Progenitor cell of endocrine pancreas (in vitro differentiated cells): Measurements from ENCODE around the gene MTCH1. TPM values are rescaled to one million over a fixed set of nuclear protein-coding genes. Genes with fewer than 3 reads are reported as not detected.

Experiments
- DNase-seq: peaks from one replicate; pipeline ENCODE4 v3.0.0; 2021; ENCODE audit warnings: low spot score; ENCODE audit not compliant: unreplicated experiment
- H3K27ac Mint-ChIP-seq: 2 replicates; pipeline ENCODE4 v1.8.0; 2021; ENCODE audit warnings: mild to moderate bottlenecking, moderate library complexity, mixed read lengths
- H3K27me3 Mint-ChIP-seq: 2 replicates; pipeline ENCODE4 v1.8.0; 2021; ENCODE audit warnings: mixed read lengths
- H3K36me3 Mint-ChIP-seq: 2 replicates; pipeline ENCODE4 v1.8.0; 2022; ENCODE audit warnings: mixed read lengths; ENCODE audit not compliant: insufficient read depth
- H3K4me1 Mint-ChIP-seq: 2 replicates; pipeline ENCODE4 v1.8.0; 2021; ENCODE audit warnings: low read depth, mixed read lengths
- H3K4me3 Mint-ChIP-seq: 2 replicates; pipeline ENCODE4 v1.8.0; 2021; ENCODE audit warnings: low read depth, mild to moderate bottlenecking, moderate library complexity, mixed read lengths
- H3K9me3 Mint-ChIP-seq: 2 replicates; pipeline ENCODE4 v1.8.0; 2021; ENCODE audit warnings: low read depth, mixed read lengths
- CTCF ChIP-seq: fragments of 200-600 bp; sonication (generic); IDR thresholded peaks from one replicate; pipeline ENCODE4 v1.5.0; 2021; ENCODE audit warnings: antibody characterized with exemption, mild to moderate bottlenecking; ENCODE audit not compliant: unreplicated experiment
- total RNA-seq: library from RNA; stranded (reverse); gene quantifications from 2 replicates; pipeline ENCODE4 v1.2.1, GENCODE V29; 2021

Gene MTCH1
- total RNA-seq, 1 donor from 2014 or later: 145 TPM

DNA sequence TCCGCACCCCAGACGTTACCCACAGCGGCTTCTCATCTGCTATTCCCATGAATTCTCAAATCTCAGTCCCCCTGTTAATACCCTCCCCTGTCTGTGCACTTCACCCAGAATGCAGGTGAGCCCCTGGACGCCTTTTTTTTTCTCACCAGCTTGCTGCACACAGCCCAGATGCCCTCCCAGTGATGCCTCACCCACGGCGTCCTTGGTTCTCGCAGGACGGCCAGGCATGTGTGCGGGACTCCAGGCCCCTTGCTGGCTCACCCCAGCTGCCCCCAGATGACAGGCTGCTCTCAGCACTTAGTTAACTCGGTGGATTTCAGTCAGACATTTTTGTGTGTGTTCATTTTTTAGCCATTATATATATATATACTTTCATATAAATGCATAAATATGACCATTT, 56.8 kb downstream of the MTCH1 start:
- Mint-ChIP-seq H3K4me3 (no peak overlapping the region), H3K9me3 (no peaks in the 10 kb centered on the region), H3K27ac (no peak overlapping the region), H3K36me3 (peaks cover 1% of the 10 kb centered on the region), H3K27me3 (peaks cover 6% of the 10 kb centered on the region), H3K4me1 (peaks cover 4% of the 10 kb centered on the region)
- no peak for DNase-seq
- TF ChIP-seq CTCF: no peak

- no peak for TF ChIP-seq CTCF
- Mint-ChIP-seq H3K27me3 (peaks cover 6% of the 10 kb centered on the region), H3K4me3 (no peak overlapping the region), H3K4me1 (peaks cover 4% of the 10 kb centered on the region), H3K27ac (no peak overlapping the region), H3K9me3 (no peaks in the 10 kb centered on the region), H3K36me3 (peaks cover 1% of the 10 kb centered on the region)
- no peak for DNase-seq
Observed at GRCh38 chr6:36928547-36928918, 57.5 kb downstream of the MTCH1 start.

DNA sequence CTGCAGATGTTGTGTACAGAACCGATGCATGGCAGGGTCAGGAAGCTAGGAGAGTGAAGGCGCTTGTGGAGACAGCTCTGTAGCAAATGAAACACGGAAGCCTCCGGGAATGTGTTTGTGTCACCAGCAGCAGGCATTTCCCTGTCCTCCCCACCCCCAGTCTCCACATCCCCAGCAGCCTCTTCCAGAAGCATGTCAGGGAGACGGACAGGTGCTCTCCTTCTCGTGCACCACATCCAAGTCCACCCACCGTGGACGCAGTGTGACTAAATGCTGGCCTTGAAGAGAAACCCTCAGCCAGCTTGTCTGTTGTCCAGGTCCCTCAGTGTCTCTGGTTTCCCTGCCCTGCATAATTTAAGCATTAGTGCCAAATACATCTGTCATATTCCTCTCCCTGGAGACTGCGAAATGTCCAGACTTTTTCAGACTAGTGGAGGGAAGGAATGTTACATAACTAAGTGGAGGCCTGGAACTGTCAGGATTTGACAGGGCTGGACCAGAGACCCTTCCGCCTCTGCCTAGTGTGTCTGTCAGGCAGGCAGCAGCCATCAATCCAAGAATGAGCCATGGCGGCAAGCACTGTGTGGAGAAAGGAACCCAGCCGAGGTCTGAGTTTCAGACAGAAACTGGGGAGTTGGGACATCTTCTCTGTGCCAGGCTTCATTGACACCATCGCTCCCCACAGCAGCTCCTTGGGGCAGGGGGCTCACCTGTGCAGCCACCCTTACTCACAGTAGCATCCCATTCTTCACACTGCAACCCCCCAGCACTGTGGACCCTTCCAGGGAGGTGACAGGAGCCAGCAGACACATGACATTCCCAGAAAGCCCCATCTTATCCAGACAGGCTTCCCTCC, 58.1 kb downstream of the MTCH1 start:
- no peak overlapping the region for H3K4me3 Mint-ChIP-seq
- peaks cover 4% of the 10 kb centered on the region for H3K4me1 Mint-ChIP-seq
- TF ChIP-seq CTCF: no peak
- no peak for DNase-seq
- peaks cover 6% of the 10 kb centered on the region for H3K27me3 Mint-ChIP-seq
- no peak overlapping the region for H3K27ac Mint-ChIP-seq
- H3K9me3 Mint-ChIP-seq: no peaks in the 10 kb centered on the region
- peaks cover 1% of the 10 kb centered on the region for H3K36me3 Mint-ChIP-seq

DNA sequence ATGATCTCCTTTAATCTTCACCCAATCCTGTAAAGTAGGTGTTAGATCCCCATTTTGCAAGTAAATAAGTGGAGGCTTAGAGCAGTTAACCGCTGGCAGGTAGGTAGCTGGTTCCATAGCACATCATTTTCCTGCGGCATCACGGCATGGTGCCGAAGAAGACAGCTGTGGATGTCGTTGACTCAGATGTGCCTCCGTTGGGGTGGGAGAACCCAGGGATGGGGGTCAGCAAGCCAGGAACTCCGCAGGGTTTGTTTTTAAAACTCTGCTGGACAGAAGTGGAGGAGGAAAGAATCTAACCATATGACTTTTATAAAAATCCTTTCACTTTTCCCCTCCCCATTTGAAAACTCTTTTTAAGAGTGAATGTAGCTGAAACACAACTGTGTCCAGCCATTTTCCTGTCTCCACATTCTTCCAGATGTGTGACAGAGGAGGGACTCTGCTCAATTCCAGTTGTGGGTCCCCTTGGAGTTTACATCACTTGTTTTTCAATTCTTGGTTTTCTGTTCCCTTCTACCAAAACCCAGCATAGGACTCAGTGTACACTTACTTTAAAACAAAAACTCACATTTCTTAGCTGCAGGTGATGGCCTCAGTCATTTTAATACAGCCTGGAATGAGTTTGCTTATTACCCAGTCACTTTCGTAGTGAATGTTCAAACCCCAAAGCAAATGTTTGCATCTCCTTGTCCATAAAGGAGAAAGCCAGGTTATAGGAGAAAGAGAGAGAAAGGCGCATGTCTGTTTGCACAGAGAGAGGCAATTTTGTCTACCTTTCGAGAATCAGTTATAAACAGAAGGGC, 59.1 kb downstream of the MTCH1 start:
- Mint-ChIP-seq H3K9me3 (no peaks in the 10 kb centered on the region), H3K27me3 (peaks cover 6% of the 10 kb centered on the region), H3K27ac (peak overlapping the region; percentile 5), H3K36me3 (peaks cover 1% of the 10 kb centered on the region), H3K4me3 (no peak overlapping the region), H3K4me1 (peaks cover 4% of the 10 kb centered on the region)
- DNase-seq: no peak
- no peak for TF ChIP-seq CTCF

DNA sequence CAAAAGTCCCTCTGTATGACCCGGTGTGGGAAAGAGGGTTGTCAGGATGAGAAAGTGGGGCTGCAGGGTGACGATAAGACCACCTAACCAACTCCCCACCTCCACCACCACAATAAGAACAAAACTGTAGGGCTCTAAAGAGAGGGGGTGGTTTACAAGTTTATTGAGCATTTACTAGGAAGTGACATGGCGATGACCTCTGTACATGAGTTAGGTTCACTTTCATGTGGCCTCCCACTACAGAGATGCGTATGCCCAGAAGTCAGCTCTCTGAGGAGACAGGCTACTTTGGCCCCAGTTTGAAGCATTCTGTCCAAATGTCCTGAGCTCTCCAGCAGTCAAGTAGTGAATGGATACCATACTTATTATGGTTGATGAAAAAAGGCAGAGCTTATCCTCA, 60.2 kb downstream of the MTCH1 start:
- no peak for TF ChIP-seq CTCF
- no peak for DNase-seq
- Mint-ChIP-seq H3K4me3 (no peak overlapping the region), H3K9me3 (no peaks in the 10 kb centered on the region), H3K4me1 (peaks cover 4% of the 10 kb centered on the region), H3K27ac (no peak overlapping the region), H3K36me3 (peaks cover 1% of the 10 kb centered on the region), H3K27me3 (peaks cover 6% of the 10 kb centered on the region)
